Measurements from ENCODE around the gene NUDT3.
"Not testable (repeated sequence)": the region's sequence is repeated elsewhere in the genome, so short reads cannot be mapped to it uniquely, and the experiment has no call there.

GRCh38 chr6:34365781-34366638 lies 26.5 kb downstream of the NUDT3 start:
- not testable (repeated sequence) for TF ChIP-seq EZH2phosphoT487 (IDR thresholded peaks at IDR 0.05; ENCODE audit: insufficient read depth, low read depth); EZH2 (IDR thresholded peaks at IDR 0.05; ENCODE audit: insufficient read depth, poor library complexity, severe bottlenecking)
